SK-N-DZ (cell line): ENCODE results near the gene ANXA2.

Experiments
- DNase-seq: peaks from one replicate; pipeline ENCODE4 v3.0.0-alpha.2; 2015; ENCODE audit warnings: low spot score
- small RNA-seq, 2 experiments: library from RNA; depleted of rRNA; stranded (forward); fragments of <200 nt; gene quantifications; one replicate each; pipeline ENCODE3, GENCODE V24; 2014

ANXA2 gene

GRCh38 chr15:60301024-60301423 lies 96.8 kb downstream of the ANXA2 start:
- no peak for DNase-seq

- DNase-seq: peak; percentile 21
These were observed 98.2 kb downstream of the ANXA2 start for GRCh38 chr15:60299452-60300047.

Small RNAs within 50 kb of the gene (small RNA-seq; reads per million reads assigned to genes)
- 0 reads per million in 2 experiments for gene AC087385.3
